ENCODE results near the gene TMOD4. TPM values are rescaled to one million over a fixed set of nuclear protein-coding genes. Genes with fewer than 3 reads are reported as not detected.

Gene TMOD4
- total and polyA plus RNA-seq, 2 of the 13 experiments (the other 11 are each of a cell fraction or from before 2014, with no cell fraction given) = 0.66 TPM; not detected in 1

DNA sequence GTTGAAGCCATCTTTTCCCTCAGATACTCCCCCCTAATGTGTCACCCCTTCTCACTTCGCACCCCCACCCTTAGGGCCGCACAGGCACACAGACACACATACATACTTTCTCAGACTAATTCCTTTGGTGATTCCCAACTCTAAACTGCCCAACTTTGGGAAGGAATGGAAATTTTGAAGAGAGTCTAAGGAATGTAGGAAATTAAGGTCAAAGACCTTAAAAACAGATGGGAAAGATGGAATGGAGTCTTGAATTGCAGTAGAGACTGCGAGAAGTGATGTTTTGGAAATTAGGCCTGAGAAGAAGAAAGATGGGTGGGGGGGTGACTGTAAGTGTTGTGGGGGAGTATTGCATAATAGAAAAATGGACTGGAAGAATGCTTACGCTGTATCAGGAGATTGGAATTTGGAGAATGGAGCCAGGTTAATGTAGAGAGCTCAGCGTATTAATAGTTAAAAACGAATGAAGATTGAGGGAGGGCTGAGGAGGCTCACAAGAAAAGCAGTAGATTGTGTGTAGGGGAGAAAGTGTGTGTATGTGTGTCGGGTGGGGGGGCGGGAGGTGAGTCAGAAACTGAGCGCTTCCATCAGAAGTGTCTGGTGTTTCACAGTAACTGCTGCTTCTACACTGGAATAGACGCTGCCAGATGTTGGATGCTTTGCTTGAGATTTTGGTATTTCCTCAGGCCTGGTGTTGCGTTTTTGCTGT, 24.2 kb upstream of the TMOD4 start:
- no peaks in the 10 kb centered on the region; a peak in 1 of 5 replicates for H3K27me3 ChIP-seq (ENCODE audit: control insufficient read depth in 1 of 2, insufficient read depth in 2 of 2, low read length in 2 of 2)
- H3K9me3 ChIP-seq (ENCODE audit: low read length) = no peaks in the 10 kb centered on the region
- POLR2A ChIA-PET = interaction anchor here (0.6 to 4.0 kb wide), 4 partner anchors 10 to 55 kb away, joined by 4 to 12 read pairs (median 6); partner anchors contain the start of genes PSMD4 and VPS72
- H3K27ac ChIP-seq (ENCODE audit: extremely low read length, insufficient read depth, low read length) = peak overlapping the region; percentile 93
- peaks cover 3 to 14% of the 10 kb centered on the region in 2 experiments; a peak in 4 of 5 replicates for H3K36me3 ChIP-seq (replicated peaks in 1 of 2; ENCODE audit: control insufficient read depth in 1 of 2, insufficient read depth in 2 of 2, low read length in 2 of 2)
- H2AFZ ChIP-seq (ENCODE audit: low read length) = no peak overlapping the region
- 11% methylated on average over 11 of the region's 11 CpGs for WGBS (ENCODE audit: low lambda C conversion rate)
- DNase-seq (ENCODE audit: low spot score) (peak; percentile 31), ATAC-seq (no peak), FAIRE-seq (no peak)
- BruUV-seq (replicated peaks) = no TSS peak
- in situ Hi-C loops (cut with HindIII; ENCODE audit: extremely low pct_ligation_motif_present, low pct_unique_long_range_greater_than_20kb) = no loop called here
- intact Hi-C loops (cut with micrococcal nuclease; ENCODE audit: unreplicated experiment) = loop anchor here (5.0 kb wide), 1 partner anchor 147 kb away; the partner anchor contains the start of gene RFX5
- peak overlapping the region; percentile 89 for H3K9ac ChIP-seq (ENCODE audit: insufficient read depth, low read depth, low read length)
- H4K20me1 ChIP-seq (ENCODE audit: insufficient read depth, low read length) = peaks cover 22% of the 10 kb centered on the region
- peaks cover 30% of the 10 kb centered on the region for H3K4me1 ChIP-seq (ENCODE audit: insufficient read depth, low read length)
- H3K79me2 ChIP-seq (ENCODE audit: insufficient read depth, low read length) = peaks cover 60% of the 10 kb centered on the region
- H3K4me3 ChIP-seq (replicated peaks in 1 of 3; ENCODE audit: insufficient read depth in 1 of 3, low read depth in 2 of 3, low read length in 3 of 3) = peak overlapping the region; percentile 87 to 95 (median 94)
- H3K4me2 ChIP-seq (ENCODE audit: low read depth, low read length) = peak overlapping the region; percentile 87
- CTCF ChIA-PET (ENCODE audit: low intra/inter-chr PET ratio, low total read pairs) = no interaction called here
- TF ChIP-seq ZNF740 (CRISPR knock-in tag; IDR thresholded peaks at IDR 0.05) (0 out of 2 replicates have a peak, but pooled peaks have one; percentile 22), FOSL2 (CRISPR knock-in tag; IDR thresholded peaks at IDR 0.05) (0 out of 2 replicates have a peak, but pooled peaks have one; percentile 5), RELA (CRISPR knock-in tag; IDR thresholded peaks at IDR 0.05) (no peak), POLR2A (IDR thresholded peaks at IDR 0.05; ENCODE audit: insufficient read depth in 1 of 2, low read depth in 2 of 2, low read length in 2 of 2) (0 out of 4 replicates have a peak, but pooled peaks of 1 of the 2 experiments have one; percentile 22), CHD2 (IDR thresholded peaks at IDR 0.05; ENCODE audit: low read depth, low read length) (no peak), ZNF652 (CRISPR knock-in tag; IDR thresholded peaks at IDR 0.05; ENCODE audit: borderline replicate concordance, low read depth) (peak; percentile 62; the same call in 1 of the 2 replicates), RBM39 (IDR thresholded peaks at IDR 0.05; ENCODE audit: low read depth, low read length, poor library complexity, severe bottlenecking) (no peak), ARID5B (CRISPR knock-in tag; IDR thresholded peaks at IDR 0.05) (0 out of 2 replicates have a peak, but pooled peaks have one; percentile 13), CEBPG (CRISPR knock-in tag; IDR thresholded peaks at IDR 0.05) (peak; percentile 29; the same call in 1 of the 2 replicates), KLF16 (CRISPR knock-in tag; IDR thresholded peaks at IDR 0.05) (no peak), ZSCAN31 (CRISPR knock-in tag; IDR thresholded peaks at IDR 0.05; ENCODE audit: low read depth) (no peak), NFAT5 (CRISPR knock-in tag; IDR thresholded peaks at IDR 0.05) (no peak), HNRNPLL (IDR thresholded peaks at IDR 0.05; ENCODE audit: low read depth, low read length, poor library complexity, severe bottlenecking) (no peak), CEBPB (IDR thresholded peaks at IDR 0.05; ENCODE audit: borderline replicate concordance, low read depth, low read length) (peak; percentile 73; the same call in 1 of the 2 replicates)

All from HepG2 (cell line).